Naive thymus-derived CD4-positive, alpha-beta T cell (primary cell): Measurements from ENCODE around the gene ATF6. TPM values are rescaled to one million over a fixed set of nuclear protein-coding genes. Genes with fewer than 3 reads are reported as not detected.
A peak's percentile ranks its signal among the peaks of the same experiment; 100 is the strongest.

Experiments
- ATAC-seq: fragments of 150-1000 bp; cut with Tn5 transposase; 2 replicates; pipeline ENCODE4 v1.10.0; 2021; ENCODE audit warnings: mild to moderate bottlenecking, moderate library complexity
- CTCF ChIA-PET: fragments of 350-600 bp; sonication (Branson Sonifier 250); formaldehyde crosslinking; loops from one replicate; lab custom pipeline; 2021; ENCODE audit warnings: antibody characterized with exemption; lab: Charles Lee
- POLR2A ChIA-PET: fragments of 350-600 bp; sonication (Branson Sonifier 250); formaldehyde crosslinking; loops from one replicate; lab custom pipeline; 2021; ENCODE audit warnings: antibody characterized with exemption, inconsistent platforms; lab: Charles Lee
- DNase-seq, 9 donors: peaks; one replicate each; pipeline versions ENCODE4 v3.0.0 to v3.0.0-alpha.2; 2020 to 2022; ENCODE audit warnings: mixed read lengths in 1 of 9
- H3K27ac ChIP-seq: one replicate; pipeline ENCODE4 v1.7.0; 2013; ENCODE audit warnings: mild to moderate bottlenecking, low read depth, low read length, moderate library complexity
- H3K27me3 ChIP-seq, 2 donors: one replicate each; pipeline ENCODE4 v1.7.0; 2013; ENCODE audit warnings: low read length in 2 of 2, mild to moderate bottlenecking in 2 of 2, moderate library complexity in 2 of 2; ENCODE audit not compliant: control insufficient read depth in 2 of 2, insufficient read depth in 2 of 2
- H3K36me3 ChIP-seq, 3 experiments: 1 replicate in 2 of 3; 2 replicates in 1 of 3; pipeline ENCODE4 v1.7.0; 2013; ENCODE audit warnings: low read length in 3 of 3, mild to moderate bottlenecking in 3 of 3, moderate library complexity in 1 of 3; ENCODE audit not compliant: insufficient read depth in 3 of 3, control insufficient read depth in 2 of 3
- H3K4me1 ChIP-seq, 2 donors: one replicate each; pipeline ENCODE4 v1.7.0; 2013; ENCODE audit warnings: low read length in 2 of 2, mild to moderate bottlenecking in 2 of 2, moderate library complexity in 1 of 2; ENCODE audit not compliant: control insufficient read depth in 2 of 2, insufficient read depth in 2 of 2
- H3K4me3 ChIP-seq: 2 replicates; pipeline ENCODE4 v1.7.0; 2013; ENCODE audit warnings: mild to moderate bottlenecking, low read length
- H3K9me3 ChIP-seq, 3 experiments: 1 replicate in 2 of 3; 2 replicates in 1 of 3; pipeline ENCODE4 v1.7.0; 2013; ENCODE audit warnings: low read length in 3 of 3; ENCODE audit not compliant: control insufficient read depth in 2 of 3
- H3K27ac Mint-ChIP-seq, 9 donors: one replicate each; pipeline ENCODE4 v1.8.0; 2020 to 2022; ENCODE audit warnings: mixed read lengths in 9 of 9, mild to moderate bottlenecking in 8 of 9, moderate library complexity in 5 of 9, inconsistent platforms in 2 of 9
- H3K27me3 Mint-ChIP-seq, 5 donors: one replicate each; pipeline ENCODE4 v1.8.0; 2021 to 2022; ENCODE audit warnings: mixed read lengths in 5 of 5, mild to moderate bottlenecking in 1 of 5
- H3K36me3 Mint-ChIP-seq, 5 donors: one replicate each; pipeline ENCODE4 v1.8.0; 2020 to 2022; ENCODE audit warnings: mixed read lengths in 5 of 5, mild to moderate bottlenecking in 3 of 5, inconsistent platforms in 1 of 5
- H3K4me1 Mint-ChIP-seq, 7 donors: one replicate each; pipeline ENCODE4 v1.8.0; 2020 to 2022; ENCODE audit warnings: mixed read lengths in 7 of 7, mild to moderate bottlenecking in 3 of 7, inconsistent platforms in 1 of 7
- H3K4me3 Mint-ChIP-seq, 10 donors: one replicate each; pipeline ENCODE4 v1.8.0; 2020 to 2022; ENCODE audit warnings: mild to moderate bottlenecking in 10 of 10, mixed read lengths in 10 of 10, moderate library complexity in 6 of 10, inconsistent platforms in 2 of 10
- H3K9me3 Mint-ChIP-seq, 11 donors: one replicate each; pipeline ENCODE4 v1.8.0; 2020 to 2022; ENCODE audit warnings: mixed read lengths in 11 of 11, mild to moderate bottlenecking in 4 of 11, inconsistent platforms in 1 of 11, moderate library complexity in 1 of 11
- intact Hi-C, 2 donors: fragments of 100-400 bp; cut with micrococcal nuclease; formaldehyde crosslinking; loops; one replicate each; pipeline ENCODE4 v1.15.1; 2023
- polyA plus RNA-seq, 2 donors: library from polyadenylated mRNA; unstranded; fragments of 300-500 nt; fragmentation: Illumina TruSeq; gene quantifications; one replicate each; pipeline ENCODE4 v1.2.3, GENCODE V29; 2021
- total RNA-seq, 6 experiments: library from RNA in 5 of 6; stranded (reverse) in 5 of 6; gene quantifications; 1 replicate in 5 of 6; 2 replicates in 1 of 6; pipeline ENCODE4 v1.2.3 and lab custom pipeline; 2021 to 2026

Gene ATF6
- total and polyA plus RNA-seq, 7 experiments from 2014 or later, result 17.9 to 27.5 (median 22.5) TPM

GRCh38 chr1:161953256-161953920 is 187.3 kb downstream of the ATF6 start:
- no peak overlapping the region for H3K4me3 ChIP-seq
- Mint-ChIP-seq H3K27me3 (no peaks in the 10 kb centered on the region), H3K36me3 (peaks cover under 1 to 20% (median 14%) of the 10 kb centered on the region in 5 donors), H3K9me3 (no peaks in the 10 kb centered on the region), H3K27ac (peak overlapping the region in 7 of 9 donors; percentile 37 to 87 (median 77)), H3K4me3 (peak overlapping the region in 6 of 10 donors; percentile 15 to 66 (median 50)), H3K4me1 (peaks cover 18 to 72% (median 48%) of the 10 kb centered on the region in 7 donors)
- no peak overlapping the region for H3K27ac ChIP-seq
- ATAC-seq (no peak), DNase-seq (no peak)
- CTCF ChIA-PET, result interaction anchor here (1.0 kb wide), 1 partner anchor 29 kb away, joined by 3 read pairs; no protein-coding TSS in a partner anchor
- H3K36me3 ChIP-seq, result peaks cover 0 to 4% (median 0%) of the 10 kb centered on the region in 3 experiments
- no peaks in the 10 kb centered on the region for H3K27me3 ChIP-seq
- no peaks in the 10 kb centered on the region for H3K9me3 ChIP-seq
- H3K4me1 ChIP-seq, result peaks cover 0 to 16% of the 10 kb centered on the region in 2 donors
- intact Hi-C loops, result no loop called here
- POLR2A ChIA-PET, result interaction anchor here (1.0 kb wide), 1 partner anchor 12 kb away, joined by 4 read pairs; no protein-coding TSS in a partner anchor

GRCh38 chr1:161954050-161954449 is 187.9 kb downstream of the ATF6 start:
- Histone ChIP-seq H3K27me3 (no peaks in the 10 kb centered on the region), H3K27ac (no peak overlapping the region), H3K4me3 (no peak overlapping the region), H3K9me3 (no peaks in the 10 kb centered on the region), H3K36me3 (peaks cover 0 to 11% (median 0%) of the 10 kb centered on the region in 3 experiments), H3K4me1 (peaks cover 0 to 16% of the 10 kb centered on the region in 2 donors)
- peaks cover 7 to 24% (median 21%) of the 10 kb centered on the region in 5 donors for H3K36me3 Mint-ChIP-seq
- ChIA-PET CTCF (no interaction called here), POLR2A (interaction anchor here (1.0 kb wide), 2 partner anchors 13 to 20 kb away, joined by 3 to 4 read pairs; no protein-coding TSS in a partner anchor)
- H3K9me3 Mint-ChIP-seq, result no peaks in the 10 kb centered on the region
- H3K27ac Mint-ChIP-seq, result peak overlapping the region in 8 of 9 donors; percentile 37 to 82 (median 64)
- no peak for ATAC-seq
- intact Hi-C loops, result loop anchor here in 1 of 2 donors (2.0 kb wide), 1 partner anchor 19 kb away; no protein-coding TSS in a partner anchor
- no peaks in the 10 kb centered on the region for H3K27me3 Mint-ChIP-seq
- no peak for DNase-seq
- peaks cover 18 to 68% (median 43%) of the 10 kb centered on the region in 7 donors for H3K4me1 Mint-ChIP-seq
- H3K4me3 Mint-ChIP-seq, result peak overlapping the region in 8 of 10 donors; percentile 33 to 73 (median 54)

DNA sequence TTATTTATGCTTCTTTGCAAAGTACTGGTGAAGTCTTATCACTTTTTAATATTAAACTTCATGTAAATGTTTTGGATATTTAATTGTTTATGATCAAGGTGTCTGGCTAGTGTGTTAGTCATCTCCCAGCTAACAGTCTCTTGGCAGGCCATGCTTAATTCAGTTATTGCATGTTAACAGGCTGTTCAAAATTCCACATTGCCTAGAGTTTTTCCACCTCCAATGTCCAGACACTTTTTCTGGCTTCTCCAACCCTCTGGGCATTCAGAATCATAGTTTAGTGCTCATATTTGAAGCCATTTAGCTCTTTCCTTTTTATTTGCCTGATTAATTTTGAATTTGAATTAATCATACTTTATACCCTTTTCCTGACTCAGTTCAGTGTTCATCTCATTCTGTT is 188.3 kb downstream of the ATF6 start:
- Histone ChIP-seq H3K4me3 (no peak overlapping the region), H3K4me1 (peaks cover 0 to 16% of the 10 kb centered on the region in 2 donors), H3K36me3 (peaks cover 0 to 12% (median 0%) of the 10 kb centered on the region in 3 experiments), H3K27me3 (no peaks in the 10 kb centered on the region), H3K9me3 (no peaks in the 10 kb centered on the region), H3K27ac (no peak overlapping the region)
- Mint-ChIP-seq H3K4me3 (peak overlapping the region in 6 of 10 donors; percentile 33 to 73 (median 54)), H3K9me3 (no peaks in the 10 kb centered on the region), H3K4me1 (peaks cover 18 to 69% (median 43%) of the 10 kb centered on the region in 7 donors), H3K27me3 (no peaks in the 10 kb centered on the region), H3K27ac (peak overlapping the region in 7 of 9 donors; percentile 37 to 82 (median 63)), H3K36me3 (peaks cover 8 to 24% (median 20%) of the 10 kb centered on the region in 5 donors)
- DNase-seq (no peak), ATAC-seq (no peak)
- intact Hi-C loops, result loop anchor here in 1 of 2 donors (2.0 kb wide), 1 partner anchor 20 kb away; no protein-coding TSS in a partner anchor
- POLR2A ChIA-PET, result interaction anchor here (1.0 kb wide), 1 partner anchor 21 kb away, joined by 3 read pairs; no protein-coding TSS in a partner anchor
- CTCF ChIA-PET, result no interaction called here

DNA sequence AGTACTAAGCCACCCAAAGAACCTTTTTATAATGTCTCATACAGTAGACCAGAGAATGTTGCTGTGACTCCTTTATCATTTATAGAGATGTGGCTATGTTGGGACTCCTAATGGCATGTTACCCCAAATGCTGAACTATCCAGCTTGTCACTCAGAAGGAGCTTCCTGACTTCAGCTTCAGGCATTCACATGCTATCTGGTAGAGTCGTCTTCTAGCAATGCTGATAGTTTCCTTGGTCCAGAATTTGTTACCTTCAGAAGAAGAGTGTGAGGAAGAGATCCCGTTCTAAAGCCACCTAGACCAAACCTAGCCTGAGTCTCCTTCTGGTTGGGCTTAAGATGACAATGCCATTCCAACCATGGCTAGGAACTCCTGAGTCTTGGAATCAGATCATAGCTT is 189.5 kb downstream of the ATF6 start:
- CTCF ChIA-PET, result interaction anchor here (1.0 to 1.4 kb wide), 2 partner anchors 10 to 82 kb away, joined by 3 read pairs; no protein-coding TSS in a partner anchor

GRCh38 chr1:161956097-161956496 is 190.0 kb downstream of the ATF6 start:
- Mint-ChIP-seq H3K4me1 (peaks cover 22 to 67% (median 52%) of the 10 kb centered on the region in 7 donors), H3K9me3 (peaks cover 0 to 2% (median 0%) of the 10 kb centered on the region in 11 donors), H3K4me3 (no peak overlapping the region), H3K27me3 (no peaks in the 10 kb centered on the region), H3K27ac (peak overlapping the region in 2 of 9 donors; percentile 20 to 61), H3K36me3 (peaks cover 8 to 29% (median 22%) of the 10 kb centered on the region in 5 donors)
- H3K27me3 ChIP-seq, result no peaks in the 10 kb centered on the region
- ChIA-PET CTCF (interaction anchor here (1.0 to 1.4 kb wide), 2 partner anchors 11 to 82 kb away, joined by 3 read pairs; no protein-coding TSS in a partner anchor), POLR2A (no interaction called here)
- peaks cover 0 to 16% of the 10 kb centered on the region in 2 donors for H3K4me1 ChIP-seq
- ATAC-seq (no peak), DNase-seq (no peak)
- intact Hi-C loops, result no loop called here
- H3K36me3 ChIP-seq, result peaks cover 0 to 12% (median 0%) of the 10 kb centered on the region in 3 experiments
- no peaks in the 10 kb centered on the region for H3K9me3 ChIP-seq
- no peak overlapping the region for H3K27ac ChIP-seq
- no peak overlapping the region for H3K4me3 ChIP-seq

More for the DNA sequence above, 189.5 kb downstream of the ATF6 start:
- Mint-ChIP-seq H3K27me3 (no peaks in the 10 kb centered on the region), H3K27ac (peak overlapping the region in 2 of 9 donors; percentile 61 to 82), H3K9me3 (no peaks in the 10 kb centered on the region), H3K4me1 (peaks cover 18 to 66% (median 51%) of the 10 kb centered on the region in 7 donors), H3K36me3 (peaks cover 8 to 26% (median 22%) of the 10 kb centered on the region in 5 donors), H3K4me3 (no peak overlapping the region)
- H3K27ac ChIP-seq, result no peak overlapping the region
- H3K4me1 ChIP-seq, result peaks cover 0 to 16% of the 10 kb centered on the region in 2 donors
- intact Hi-C loops, result loop anchor here in 1 of 2 donors (2.0 kb wide), 1 partner anchor 21 kb away; no protein-coding TSS in a partner anchor
- H3K27me3 ChIP-seq, result no peaks in the 10 kb centered on the region
- no peak for DNase-seq
- POLR2A ChIA-PET, result no interaction called here
- peaks cover 0 to 12% (median 0%) of the 10 kb centered on the region in 3 experiments for H3K36me3 ChIP-seq
- H3K4me3 ChIP-seq, result no peak overlapping the region
- no peak for ATAC-seq
- no peaks in the 10 kb centered on the region for H3K9me3 ChIP-seq

DNA sequence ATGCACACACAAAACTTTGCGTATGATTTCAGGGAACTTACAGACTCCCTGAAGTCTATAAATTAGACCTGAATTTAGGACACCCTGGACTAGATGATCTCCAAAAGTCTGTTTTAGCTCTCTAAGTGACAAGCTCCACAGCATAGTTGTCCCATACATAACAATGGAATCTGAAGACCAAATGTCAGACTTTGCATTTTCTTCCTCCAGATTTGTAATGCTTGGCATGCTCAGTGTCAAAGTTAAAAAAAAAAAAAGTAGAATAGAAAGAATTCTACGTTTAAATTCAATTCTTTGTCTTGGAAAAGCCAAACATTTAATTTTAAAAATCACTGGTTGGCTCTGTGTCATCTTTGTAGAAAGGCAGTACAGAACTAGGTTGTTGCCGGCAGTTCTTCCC is 190.8 kb downstream of the ATF6 start:
- Mint-ChIP-seq H3K36me3 (peaks cover 8 to 30% (median 24%) of the 10 kb centered on the region in 5 donors), H3K9me3 (peaks cover 0 to 2% (median 0%) of the 10 kb centered on the region in 11 donors), H3K4me1 (peaks cover 29 to 67% (median 54%) of the 10 kb centered on the region in 7 donors), H3K4me3 (no peak overlapping the region), H3K27ac (no peak overlapping the region), H3K27me3 (no peaks in the 10 kb centered on the region)
- intact Hi-C loops, result no loop called here
- DNase-seq (no peak), ATAC-seq (no peak)
- no peak overlapping the region for H3K27ac ChIP-seq
- H3K9me3 ChIP-seq, result no peaks in the 10 kb centered on the region
- H3K36me3 ChIP-seq, result peaks cover 0 to 12% (median 0%) of the 10 kb centered on the region in 3 experiments
- H3K4me3 ChIP-seq, result no peak overlapping the region
- ChIA-PET POLR2A (interaction anchor here (0.6 kb wide), 1 partner anchor 156 kb away, joined by 3 read pairs; no protein-coding TSS in a partner anchor), CTCF (no interaction called here)
- no peaks in the 10 kb centered on the region for H3K27me3 ChIP-seq
- peaks cover 0 to 20% of the 10 kb centered on the region in 2 donors for H3K4me1 ChIP-seq
